Kidney capillary endothelial cell (primary cell): ENCODE measurements around the gene LILRA6.
"Not testable (repeated sequence)": the region's sequence is repeated elsewhere in the genome, so short reads cannot be mapped to it uniquely, and the experiment has no call there.

Experiments used
- DNase-seq: peaks from one replicate; pipeline ENCODE4 v3.0.0-alpha.2; 2018; ENCODE audit warnings: low spot score

The LILRA6 gene

DNA sequence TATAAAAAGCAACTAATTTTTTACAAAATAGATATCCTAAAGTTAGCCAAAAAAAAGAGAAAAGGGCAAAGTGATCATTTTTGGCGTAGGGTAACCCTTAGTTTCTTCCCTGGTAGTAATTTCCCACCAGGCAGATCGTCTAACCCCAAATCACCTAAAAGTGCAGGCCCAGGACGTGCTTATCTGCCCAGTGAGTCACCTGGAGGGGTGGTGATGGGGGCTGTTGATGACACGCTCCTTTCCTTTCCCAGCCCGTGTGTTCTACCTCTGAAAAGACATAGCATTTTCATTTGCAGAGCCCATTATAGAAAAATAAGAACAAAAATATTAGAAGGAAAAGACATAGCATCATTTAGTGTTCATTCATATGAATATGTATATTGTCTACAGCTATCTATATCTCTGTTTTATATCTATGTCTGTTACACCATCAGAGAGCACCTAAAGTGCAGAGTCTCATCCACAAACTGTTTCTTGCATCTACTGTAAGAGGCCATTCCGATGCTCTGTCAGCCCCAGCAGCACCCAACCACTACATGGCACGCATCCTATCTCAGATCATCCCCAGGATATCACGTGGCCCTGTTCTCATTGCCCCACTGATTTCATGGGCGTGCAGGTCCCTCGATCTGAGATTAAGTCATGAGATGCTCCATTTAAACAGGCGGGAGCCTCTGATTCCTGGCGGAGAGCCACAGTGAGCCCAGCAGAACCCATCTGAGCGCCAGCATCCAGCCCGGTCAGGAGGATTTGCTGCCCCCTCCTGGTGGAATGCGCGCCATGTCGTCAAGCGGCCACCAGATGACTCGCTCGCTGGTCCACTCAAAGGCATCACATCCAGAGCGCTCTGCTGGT lies 11.3 kb downstream of the LILRA6 start:
- DNase-seq, result peak; percentile 81

DNA sequence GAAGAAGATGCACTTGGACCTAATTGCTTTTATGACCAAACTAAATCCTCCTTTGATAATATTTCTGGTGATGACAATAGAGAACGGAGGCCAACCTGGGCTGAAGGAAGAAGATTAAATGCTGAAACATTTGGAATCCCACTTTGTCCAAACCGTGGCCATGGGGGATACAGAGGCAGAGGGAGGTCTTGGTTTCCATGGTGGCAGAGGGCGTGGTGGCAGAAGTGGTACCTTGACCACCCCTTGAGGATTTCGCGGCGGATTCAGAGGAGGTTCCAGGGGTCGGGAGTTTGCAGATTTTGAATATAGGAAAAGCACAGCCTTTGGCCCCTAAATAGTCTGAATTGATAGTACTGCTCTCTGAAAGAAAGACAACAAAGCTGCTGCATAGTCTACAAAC lies 12.6 kb downstream of the LILRA6 start:
- no peak for DNase-seq

DNA sequence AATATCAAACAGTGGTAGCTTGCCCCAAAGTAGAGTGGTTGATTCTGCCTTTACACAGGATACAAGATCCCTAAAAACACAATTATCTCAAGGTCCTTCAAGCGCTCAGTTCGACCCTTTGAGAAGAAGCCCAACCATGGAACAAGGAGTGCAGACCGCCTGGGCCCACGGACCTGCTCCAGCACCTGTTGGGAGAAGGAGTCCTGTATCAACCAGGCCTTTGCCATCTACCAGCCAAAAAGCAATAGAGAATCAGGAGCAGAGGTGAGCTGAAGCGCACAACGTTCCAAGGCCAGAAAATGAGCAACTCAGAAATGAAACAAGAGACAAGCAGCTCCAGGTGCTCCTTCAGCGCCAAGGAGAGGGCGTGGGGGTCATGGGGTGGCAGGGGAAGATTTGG lies 13.4 kb downstream of the LILRA6 start:
- DNase-seq, result no peak

DNA sequence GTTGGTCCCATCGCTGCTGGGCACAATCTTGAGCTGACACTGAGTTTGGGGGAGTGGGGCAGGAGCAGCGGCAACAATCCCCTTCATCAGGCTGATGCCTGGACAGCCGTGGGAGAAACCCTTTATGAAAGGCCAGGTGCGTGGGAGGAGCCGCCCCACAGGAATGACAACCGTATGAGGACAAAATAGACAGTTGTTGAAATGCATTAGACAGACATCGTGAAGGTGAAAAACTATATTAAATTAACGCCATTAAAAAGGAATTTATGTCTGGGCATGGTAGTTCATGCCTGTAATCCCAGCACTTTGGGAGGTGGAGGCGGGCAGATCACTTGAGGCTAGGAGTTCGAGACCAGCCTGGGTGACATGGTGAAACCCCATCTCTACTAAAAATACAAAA lies 18.0 kb downstream of the LILRA6 start:
- DNase-seq, result not testable (repeated sequence)

DNA sequence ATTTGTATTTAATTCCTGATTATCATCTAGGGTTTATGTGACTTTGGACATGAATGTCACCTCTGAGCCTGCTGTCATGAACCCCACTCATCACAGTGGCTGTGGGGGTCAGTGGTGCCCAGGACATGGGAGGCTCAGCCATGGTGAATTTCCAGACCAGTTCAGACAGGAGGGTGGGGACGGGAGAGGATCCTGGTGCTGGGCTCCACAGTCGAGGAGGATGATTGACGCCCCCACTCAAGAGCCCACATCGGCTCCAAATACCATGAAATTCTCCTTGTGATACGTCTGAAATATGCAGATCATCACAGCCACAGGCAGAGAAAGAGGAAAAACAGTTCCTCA lies 18.7 kb downstream of the LILRA6 start:
- not testable (repeated sequence) for DNase-seq

DNA sequence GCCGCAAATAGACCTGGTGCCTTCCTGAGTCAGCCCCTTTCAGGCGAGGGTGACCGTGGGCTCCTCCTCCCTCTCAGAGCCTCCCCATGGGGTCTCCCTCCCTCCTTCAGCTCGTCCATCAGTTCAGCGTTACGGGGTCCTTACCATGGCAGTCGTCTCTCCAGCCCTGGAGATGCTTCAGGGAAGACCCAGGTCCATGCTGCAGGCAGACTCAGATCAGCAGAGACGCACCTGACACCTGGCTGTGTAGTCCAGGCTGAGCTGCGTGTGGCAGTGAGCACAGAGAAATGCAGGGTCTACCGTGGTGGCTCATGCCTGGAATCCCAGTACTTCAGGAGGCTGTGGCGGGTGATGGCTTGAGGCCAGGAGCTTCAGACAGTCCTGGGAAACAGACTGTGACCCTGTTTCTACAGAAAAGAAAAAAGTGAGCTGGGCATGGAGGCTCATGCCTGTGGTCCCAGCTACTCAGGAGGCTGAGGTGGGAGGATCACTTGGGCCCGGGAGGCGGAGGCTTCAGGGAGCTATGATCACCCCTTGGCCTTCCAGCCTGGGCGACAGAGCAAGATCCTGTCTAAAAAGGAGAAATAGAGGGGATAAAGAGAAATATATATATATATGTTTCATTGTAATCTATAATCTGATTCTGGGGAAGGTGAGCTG lies 19.2 kb downstream of the LILRA6 start:
- not testable (repeated sequence) for DNase-seq

DNA sequence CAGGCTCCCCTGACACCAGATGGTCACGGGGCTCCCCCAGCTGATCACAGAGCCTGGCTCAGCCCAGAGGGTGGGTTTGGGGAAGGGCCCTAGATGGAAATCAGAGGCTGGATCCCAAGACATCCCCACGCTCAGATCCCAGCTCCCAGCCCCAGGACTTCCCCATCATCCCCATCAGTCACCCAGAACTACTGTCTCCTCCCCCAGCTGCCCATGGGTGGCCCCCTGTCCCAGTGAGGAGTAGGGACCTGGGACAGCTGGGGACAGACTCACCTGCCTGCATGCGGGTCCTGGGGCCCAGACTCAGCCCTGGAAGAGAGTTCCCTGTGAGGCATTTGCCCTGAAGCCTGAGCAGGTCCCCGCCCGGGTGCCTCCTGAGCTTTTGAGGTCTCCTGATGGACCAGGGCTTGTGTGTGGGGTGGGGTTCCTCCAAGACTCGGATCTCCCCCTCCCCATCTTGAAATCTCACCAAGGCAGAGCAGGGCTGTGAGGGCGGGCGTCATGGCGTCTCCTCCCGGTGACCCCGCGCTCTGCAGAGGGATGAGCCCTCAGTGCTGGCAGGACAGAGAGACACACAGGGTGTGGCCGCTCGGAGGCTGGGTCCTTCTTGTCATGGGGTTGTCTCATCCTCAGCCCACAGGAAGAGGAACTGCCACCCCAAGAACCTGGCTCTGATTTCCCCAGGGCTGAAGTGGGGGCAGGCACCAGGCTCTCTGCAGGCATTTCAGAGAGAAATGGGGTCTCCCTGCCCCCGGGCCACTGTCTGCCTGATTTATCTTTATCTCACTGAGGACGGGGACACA lies 19.9 kb downstream of the LILRA6 start, which contains the start of gene LILRB3:
TSS of gene LILRB3 (minus strand) at position 534 of the 803 bp plus-strand sequence. CDS start at position 503, 31 bp downstream.
- not testable (repeated sequence) for DNase-seq

DNA sequence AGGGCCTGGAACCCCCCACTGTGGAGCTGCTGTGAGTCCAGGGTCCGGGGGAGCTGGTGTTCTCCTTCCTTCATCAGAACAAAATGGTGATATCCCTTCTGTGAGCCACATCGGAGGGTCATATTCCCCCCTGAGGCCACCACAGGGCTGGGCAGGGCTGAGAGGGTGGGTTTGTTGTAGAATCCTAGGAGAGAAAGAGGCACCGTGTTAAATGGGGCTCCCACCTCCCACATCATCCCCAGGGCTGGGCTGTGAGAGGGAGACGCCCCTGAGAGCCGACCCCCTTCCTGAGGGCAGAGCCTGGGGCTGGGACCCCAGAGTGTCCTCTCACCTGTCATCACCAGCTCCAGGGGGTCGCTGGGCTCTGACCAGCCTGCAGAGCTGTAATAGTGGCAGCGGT lies 20.6 kb downstream of the LILRA6 start:
- not testable (repeated sequence) for DNase-seq

DNA sequence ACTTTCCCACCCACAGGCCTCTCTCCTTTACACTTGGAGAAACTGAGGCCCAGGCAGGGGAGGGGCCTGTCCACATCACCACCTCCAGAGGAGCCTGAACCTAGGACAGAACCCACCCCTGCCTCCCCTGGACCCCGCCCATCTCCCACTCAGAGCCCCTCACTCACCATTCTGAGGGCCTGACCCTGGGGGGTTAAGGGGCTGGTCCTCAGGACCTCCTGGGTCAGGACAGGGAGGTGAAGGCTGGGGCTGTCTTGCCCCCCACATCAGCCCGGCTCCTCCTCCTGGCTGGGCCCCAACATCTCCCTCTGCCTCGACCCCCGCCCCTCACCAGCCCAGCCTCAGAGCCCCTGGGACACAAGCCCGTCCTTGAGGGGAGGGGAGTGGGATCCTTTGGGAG lies 22.9 kb downstream of the LILRA6 start:
- not testable (repeated sequence) for DNase-seq

DNA sequence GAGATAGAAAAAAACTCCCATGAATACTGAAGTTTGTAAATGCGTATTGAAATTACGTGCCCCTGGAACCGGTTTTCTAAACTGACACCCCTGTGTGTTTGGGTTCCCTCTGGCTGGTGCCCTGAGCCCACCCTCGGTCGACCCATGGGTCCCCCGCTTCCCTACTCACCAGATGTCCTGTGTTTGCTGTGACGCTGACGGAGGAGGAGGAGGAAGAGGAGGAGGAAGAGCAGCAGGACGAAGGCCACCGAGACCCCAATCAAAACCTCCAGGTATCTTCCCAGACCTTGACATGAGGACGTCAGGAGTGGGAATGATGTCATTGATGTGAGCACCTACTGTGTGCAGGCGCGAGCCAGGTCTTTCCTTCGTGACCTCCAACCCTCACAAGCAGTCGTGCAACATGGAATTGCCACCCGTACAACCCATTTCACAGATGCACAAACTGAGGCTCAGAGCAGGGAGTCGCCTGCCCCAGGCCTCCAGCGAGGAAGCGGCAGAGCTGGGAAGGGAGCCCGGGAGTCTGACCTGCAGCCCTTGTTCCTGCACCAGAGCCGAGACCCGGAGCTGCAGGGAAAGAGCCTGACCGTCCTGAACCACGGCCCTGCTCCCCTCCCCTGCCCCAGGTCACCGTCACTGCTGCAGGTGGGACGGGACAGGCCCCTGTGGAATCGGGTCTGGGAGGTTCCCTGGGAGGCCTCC lies 23.5 kb downstream of the LILRA6 start:
- no peak for DNase-seq

DNA sequence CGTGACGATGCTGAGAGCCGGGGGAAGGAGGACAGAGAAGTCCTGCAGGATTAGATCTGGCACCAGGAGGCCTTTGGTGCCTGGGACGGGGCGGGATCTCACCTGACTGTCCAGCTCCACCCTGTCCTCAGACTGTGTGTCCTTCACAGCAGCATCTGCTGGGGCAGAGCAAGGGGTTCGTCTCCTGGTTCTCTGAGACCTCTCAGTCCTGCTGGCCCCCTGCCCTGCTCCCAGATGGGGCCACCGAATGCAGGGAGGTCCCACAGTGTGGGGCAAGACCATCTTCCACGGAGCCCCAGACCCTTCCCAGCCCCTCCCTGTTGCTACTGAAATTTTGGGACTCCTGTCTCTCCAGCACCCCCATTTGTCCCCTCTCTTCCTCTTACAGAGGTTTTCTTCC lies 24.3 kb downstream of the LILRA6 start:
- DNase-seq, result no peak

DNA sequence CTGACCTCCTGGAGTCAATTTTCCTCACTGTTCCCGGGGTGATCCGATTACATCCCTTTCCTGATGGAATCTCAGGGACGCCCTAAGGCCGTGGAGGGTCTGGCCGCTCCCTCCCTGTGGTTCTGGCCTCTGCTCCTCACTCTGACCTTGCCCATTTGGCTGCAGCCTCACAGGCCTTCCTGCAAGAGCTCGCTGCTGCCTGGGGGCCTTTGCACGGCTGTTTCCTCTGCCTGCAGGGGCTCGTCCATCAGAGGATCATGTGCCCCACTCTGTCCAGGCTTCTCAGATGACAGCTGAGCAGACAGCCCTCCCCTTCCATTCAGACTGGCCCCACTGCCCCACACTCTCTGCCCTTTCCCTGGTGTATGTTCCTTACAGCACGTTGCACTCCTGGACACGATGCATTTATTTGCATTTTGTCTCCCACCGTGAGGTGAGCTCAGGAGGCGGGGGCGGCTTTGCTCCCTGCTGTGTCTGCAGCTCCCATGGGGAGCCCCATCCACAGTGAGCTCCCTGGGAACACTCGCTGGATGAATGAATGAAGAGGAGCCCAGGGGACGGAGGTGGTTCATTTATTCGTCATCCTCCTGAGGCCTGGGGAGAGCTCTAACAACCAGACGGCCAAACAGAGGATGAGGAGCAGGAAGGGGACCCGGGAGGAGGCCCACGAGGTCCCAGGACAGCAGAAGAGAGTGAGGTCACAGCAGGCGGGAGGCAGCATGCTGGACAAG lies 24.9 kb downstream of the LILRA6 start:
- not testable (repeated sequence) for DNase-seq

DNA sequence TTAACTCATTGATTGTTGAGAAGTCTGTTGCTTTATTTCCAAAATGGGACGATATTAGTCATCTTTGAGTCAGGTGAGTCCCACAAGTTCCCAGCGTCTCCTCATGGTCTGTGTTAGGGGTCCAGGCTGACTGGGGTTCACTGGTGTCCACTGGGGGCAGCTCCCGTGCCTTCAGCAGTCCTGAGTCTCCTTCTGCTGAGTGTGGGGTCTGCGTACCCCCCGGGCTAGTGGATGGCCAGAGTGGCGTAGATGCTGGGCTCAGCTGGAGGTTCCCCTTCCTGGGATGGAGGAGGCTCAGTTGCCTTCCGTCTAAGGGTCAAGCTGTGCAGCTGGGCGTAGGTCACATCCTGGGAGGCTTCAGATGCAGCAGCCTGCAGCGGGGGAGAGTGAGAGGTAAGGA lies 25.7 kb downstream of the LILRA6 start:
- no peak for DNase-seq

DNA sequence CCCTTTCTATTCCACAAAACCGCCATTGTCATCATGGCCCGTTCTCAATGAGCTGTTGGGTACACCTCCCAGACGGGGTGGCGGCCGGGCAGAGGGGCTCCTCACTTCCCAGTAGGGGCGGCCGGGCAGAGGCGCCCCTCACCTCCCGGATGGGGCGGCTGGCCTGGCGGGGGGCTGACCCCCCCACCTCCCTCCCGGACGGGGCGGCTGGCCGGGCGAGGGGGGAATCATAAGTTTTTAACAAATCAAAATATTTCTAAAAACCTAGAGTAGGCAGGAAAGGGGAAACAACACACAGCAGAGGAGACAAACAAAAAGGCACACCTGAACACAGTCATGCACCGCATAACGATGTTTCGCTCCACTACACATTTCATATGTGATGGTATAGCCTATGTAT lies 27.9 kb downstream of the LILRA6 start:
- not testable (repeated sequence) for DNase-seq

DNA sequence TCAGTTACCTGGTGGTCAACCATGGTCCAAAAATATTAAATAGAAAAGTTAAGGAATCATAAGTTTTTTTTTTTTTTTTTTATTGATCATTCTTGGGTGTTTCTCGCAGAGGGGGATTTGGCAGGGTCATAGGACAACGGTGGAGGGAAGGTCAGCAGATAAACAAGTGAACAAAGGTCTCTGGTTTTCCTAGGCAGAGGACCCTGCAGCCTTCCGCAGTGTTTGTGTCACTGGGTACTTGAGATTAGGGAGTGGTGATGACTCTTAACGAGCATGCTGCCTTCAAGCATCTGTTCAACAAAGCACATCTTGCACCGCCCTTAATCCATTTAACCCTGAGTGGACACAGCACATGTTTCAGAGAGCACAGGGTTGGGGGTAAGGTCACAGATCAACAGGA lies 28.4 kb downstream of the LILRA6 start:
- not testable (repeated sequence) for DNase-seq

DNA sequence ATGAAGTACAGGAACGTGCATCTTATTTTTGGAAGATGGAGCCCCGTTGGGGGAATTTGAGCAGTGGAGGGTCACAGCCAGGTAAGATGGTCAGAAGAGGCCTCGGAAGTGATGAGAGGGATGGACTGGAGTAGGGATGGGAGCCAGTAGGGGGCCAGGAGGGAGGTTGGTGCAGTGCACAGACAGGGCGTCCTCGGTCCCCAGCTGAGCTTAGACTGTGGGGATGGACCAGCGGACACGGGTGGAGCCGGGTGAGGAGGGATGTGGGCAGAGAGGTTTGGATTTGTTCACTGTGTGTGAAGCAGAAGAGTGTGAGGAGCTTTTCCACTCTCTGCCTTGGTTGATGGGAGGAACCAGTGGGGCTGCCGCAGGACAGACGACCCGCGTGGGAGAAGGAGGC lies 31.4 kb downstream of the LILRA6 start:
- DNase-seq, result no peak

DNA sequence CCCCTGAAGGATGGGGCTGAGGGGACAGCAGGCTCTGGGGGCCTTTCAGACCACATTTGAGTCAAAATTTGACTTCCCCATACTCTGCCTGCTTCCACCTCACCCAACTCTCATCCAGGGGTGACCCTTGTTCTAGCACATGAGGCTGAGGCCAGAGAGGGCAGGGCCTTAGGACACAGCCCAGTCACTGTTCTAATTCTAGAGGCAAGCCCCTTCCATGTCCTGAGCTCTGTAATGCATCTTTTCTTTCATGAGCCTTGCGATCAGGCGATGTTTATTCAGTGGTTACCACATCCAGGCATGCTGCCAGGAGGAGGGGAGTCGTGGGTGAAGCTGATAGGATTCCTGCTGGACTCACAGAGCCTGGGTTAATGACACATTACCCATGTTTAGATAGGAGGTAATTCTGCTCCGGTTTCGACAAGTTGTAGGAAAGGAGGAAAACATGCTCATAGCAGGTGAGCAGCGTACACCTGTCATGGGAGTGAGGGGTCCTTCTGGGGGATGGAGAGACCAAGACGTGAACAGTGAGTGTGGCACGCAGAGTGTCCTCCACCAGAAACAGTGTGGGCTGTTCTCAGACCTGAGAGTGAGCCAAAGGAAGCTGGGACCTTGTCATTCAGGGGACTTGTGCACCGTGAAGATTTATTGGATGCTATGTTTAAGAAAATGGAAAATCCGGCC lies 32.6 kb downstream of the LILRA6 start:
- DNase-seq, result no peak

DNA sequence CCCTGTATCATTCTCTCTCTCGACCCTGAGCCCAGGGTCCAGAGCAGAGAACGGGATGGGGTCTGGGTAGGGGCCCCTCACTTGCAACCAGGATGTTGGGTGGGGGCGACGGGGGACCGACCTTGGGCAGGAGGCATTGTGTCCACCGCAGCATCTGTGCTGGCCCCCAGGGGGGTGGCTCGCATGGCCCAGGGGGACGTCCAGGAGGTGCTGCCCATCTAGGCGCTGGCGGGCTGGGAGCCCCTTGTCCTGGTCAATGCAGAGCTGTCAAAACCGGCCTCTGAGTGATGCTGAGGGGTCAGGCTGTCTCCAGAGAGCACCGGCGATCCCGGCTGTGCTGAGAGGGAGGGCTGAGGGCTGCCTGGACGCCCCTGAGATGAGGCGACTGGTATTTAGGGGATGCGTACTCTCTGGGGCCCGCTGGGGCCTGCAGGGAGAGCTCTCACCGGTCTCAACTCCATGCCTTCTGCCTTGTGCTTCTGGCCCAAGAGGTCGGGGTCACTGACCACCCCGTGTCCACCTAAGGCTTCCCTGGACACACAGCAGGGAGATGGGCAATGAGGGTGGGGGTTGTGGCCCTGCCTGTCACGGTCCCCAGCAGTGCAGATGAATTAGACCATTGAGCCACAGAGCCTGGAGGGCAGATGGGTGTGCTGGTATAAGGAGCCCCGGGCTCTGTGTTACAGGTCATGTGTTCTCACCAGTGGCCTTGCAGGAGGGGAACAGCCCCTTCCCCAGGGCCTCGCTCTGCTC lies 33.4 kb downstream of the LILRA6 start:
- DNase-seq, result no peak

DNA sequence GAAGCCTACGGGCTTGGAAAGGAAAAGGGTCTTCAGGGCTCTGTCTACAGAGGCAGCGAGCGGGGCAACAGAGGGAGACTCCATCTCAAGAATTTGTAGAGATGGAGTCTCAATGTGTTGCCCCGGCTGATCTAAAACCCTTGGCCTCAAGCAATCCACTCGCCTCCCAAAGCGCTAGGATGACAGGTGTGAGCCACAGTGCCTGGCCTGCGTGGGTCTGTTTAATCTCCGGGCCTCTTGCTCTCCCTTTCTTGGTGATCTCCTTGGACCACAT lies 33.9 kb downstream of the LILRA6 start:
- no peak for DNase-seq
